GM12878 (cell line): ENCODE measurements around the gene KCNN1.
A peak's percentile ranks its signal among the peaks of the same experiment; 100 is the strongest.

ENCODE experiments used
- ATF3 ChIP-seq: IDR thresholded peaks from 2 replicates; pipeline ENCODE4 v1.6.1; 2011; ENCODE audit warnings: low read depth, mild to moderate bottlenecking, low read length, moderate library complexity, borderline replicate concordance; ENCODE audit errors: extremely low read depth
- ATF7 ChIP-seq: fragments of 450-650 bp; IDR thresholded peaks from 2 replicates; pipeline ENCODE4 v1.6.1; 2016; ENCODE audit warnings: low read depth, mild to moderate bottlenecking
- CTCF ChIP-seq, 3 experiments: IDR thresholded peaks in 2 of 3; conservative IDR thresholded peaks in 1 of 3; 2 replicates each; pipeline ENCODE4 v1.5.1; 2011; ENCODE audit warnings: low read depth in 3 of 3, low read length in 3 of 3, mild to moderate bottlenecking in 3 of 3, control low read depth in 2 of 3, moderate library complexity in 2 of 3, inconsistent platforms in 1 of 3, mixed read lengths in 1 of 3; ENCODE audit not compliant: control insufficient read depth in 2 of 3, insufficient read depth in 1 of 3; ENCODE audit errors: extremely low read depth in 1 of 3
- EZH2 ChIP-seq: IDR thresholded peaks from 2 replicates; pipeline ENCODE4 v1.6.1; 2012; ENCODE audit warnings: low read depth, mild to moderate bottlenecking, control low read depth, inconsistent platforms, low read length, borderline replicate concordance; ENCODE audit not compliant: control insufficient read depth
- FOXK2 ChIP-seq: fragments of 450-650 bp; IDR thresholded peaks from 2 replicates; pipeline ENCODE4 v1.6.1; 2017; ENCODE audit warnings: mild to moderate bottlenecking, moderate library complexity
- MXI1 ChIP-seq: fragments of 150-350 bp; IDR thresholded peaks from 2 replicates; pipeline ENCODE4 v1.6.1; 2011; ENCODE audit warnings: low read depth, mild to moderate bottlenecking, inconsistent platforms, low read length, improper control_type of control experiment
- SP1 ChIP-seq: IDR thresholded peaks from one replicate; pipeline ENCODE4 v1.6.1; 2011; ENCODE audit warnings: low read depth, low read length
- ZNF687 ChIP-seq: fragments of 450-650 bp; IDR thresholded peaks from 2 replicates; pipeline ENCODE4 v1.6.1; 2017; ENCODE audit warnings: mild to moderate bottlenecking, moderate library complexity

- TF ChIP-seq EZH2 (no peak), SP1 (peak; percentile 11), MXI1 (no peak), CTCF (IDR thresholded peaks at IDR 0.05 in 2 of 3, conservative IDR thresholded peaks at IDR 0.05 in 1 of 3; ENCODE audit: control insufficient read depth in 2 of 3, extremely low read depth in 1 of 3, insufficient read depth in 1 of 3, low read depth in 3 of 3, low read length in 3 of 3) (no peak), ZNF687 (peak; percentile 45; the same call in 1 of the 2 replicates), ATF3 (no peak), FOXK2 (no peak), ATF7 (no peak)
These were observed 41.2 kb downstream of the KCNN1 start, which contains the start of gene ARRDC2 for GRCh38 chr19:18007917-18008673.
